Left cardiac atrium (tissue), 4 donors: Measurements from ENCODE around the gene COQ9. TPM values are rescaled to one million over a fixed set of nuclear protein-coding genes. Genes with fewer than 3 reads are reported as not detected.
A peak's percentile ranks its signal among the peaks of the same experiment; 100 is the strongest.
"Not testable (repeated sequence)": the region's sequence is repeated elsewhere in the genome, so short reads cannot be mapped to it uniquely, and the experiment has no call there.

Experiments used
- ATAC-seq, 2 donors: fragments of 200-7000 bp; cut with Tn5 transposase; one replicate each; pipeline ENCODE4 v1.9.1; 2020; ENCODE audit warnings: mild to moderate bottlenecking in 2 of 2, moderate library complexity in 2 of 2
- DNase-seq: peaks from one replicate; pipeline ENCODE4 v3.0.0-alpha.2; 2020
- intact Hi-C, 2 donors: fragments of 100-400 bp; cut with DNase I; formaldehyde crosslinking; loops; one replicate each; pipeline versions ENCODE4 v1.14.1 to v1.15.1; 2022 to 2023
- long read RNA-seq: library from polyadenylated mRNA; unstranded; transcript quantifications from one replicate; pipeline ENCODE4 v2.0.0, GENCODE V29; 2021
- total RNA-seq, 2 donors: library from RNA; stranded (reverse); fragmentation: NEBNext Ultra II Directional; extraction: Animal tissue kit (Norgen Biotek cat#: 25700); gene quantifications; one replicate each; pipeline ENCODE4 v1.2.1, GENCODE V29; 2021
- donor health status: DM: no; HTN: yes; CAD: no.
- donor health status: DM: no; HTN: yes; CAD: no; lungs with severe emphysema.
- donor health status: DM: yes; HTN: yes; CAD: no.
- donor health status: Dilated cardiomyopathy.

Gene COQ9
- total RNA-seq = 100 to 1,000 TPM in 1 of 2 donors, 10 to 100 TPM in 1; 98.9 to 128 TPM
- long read RNA-seq, transcript COQ9-215 (5 exons, 1,027 nt) = minor isoform, 5 of 510 reads
- long read RNA-seq, transcript COQ9-214 (6 exons, 882 nt) = minor isoform, 7 of 510 reads
- long read RNA-seq, transcript COQ9-201 (9 exons, 1,677 nt) = major isoform, 459 of 510 reads
- long read RNA-seq, partial matches to known transcripts = 7 of 510 reads
- long read RNA-seq, other reads (novel, unspliced or antisense) = 28 of 510 reads

- ATAC-seq = peak; percentile 99
- intact Hi-C loops = no loop called here
- DNase-seq = peak; percentile 96
These were observed at the start of gene COQ9, which contains the start of gene CIAPIN1 for GRCh38 chr16:57447186-57447962. COQ9 (plus strand) TSS chr16:57447479; CDS start chr16:57447506, 27 bp downstream. CIAPIN1 (minus strand) TSS chr16:57447385; CDS start chr16:57440928, 6,457 bp downstream.

GRCh38 chr16:57397493-57397892 lies 49.8 kb upstream of the COQ9 start:
- ATAC-seq, intact Hi-C loops, DNase-seq: not testable (repeated sequence)

- DNase-seq (no peak), ATAC-seq (no peak)
- intact Hi-C loops = no loop called here
These were observed 45.2 kb upstream of the COQ9 start for GRCh38 chr16:57401943-57402640.

GRCh38 chr16:57403965-57404817 lies 43.1 kb upstream of the COQ9 start, which contains the start of gene CCL17:
CCL17 (plus strand) TSS chr16:57404767; CDS start chr16:57413933, 9,166 bp downstream.
- DNase-seq (no peak), ATAC-seq (no peak)
- intact Hi-C loops = no loop called here

- intact Hi-C loops = no loop called here
- no peak for DNase-seq
- ATAC-seq = no peak
These were observed 42.2 kb upstream of the COQ9 start for GRCh38 chr16:57405097-57405496.

- intact Hi-C loops = no loop called here
- DNase-seq = no peak
- ATAC-seq = no peak
These were observed 40.4 kb upstream of the COQ9 start for GRCh38 chr16:57406881-57407280.

GRCh38 chr16:57407521-57408353 lies 39.5 kb upstream of the COQ9 start:
- ATAC-seq (no peak), DNase-seq (no peak)
- intact Hi-C loops = no loop called here

GRCh38 chr16:57409065-57409464 lies 38.2 kb upstream of the COQ9 start:
- DNase-seq (no peak), ATAC-seq (peak; percentile 23 to 35)
- intact Hi-C loops = no loop called here

- intact Hi-C loops = loop anchor here in 1 of 2 donors (10.0 kb wide), 1 partner anchor 325 kb away; no protein-coding TSS in a partner anchor
- DNase-seq (no peak), ATAC-seq (no peak)
These were observed 37.2 kb upstream of the COQ9 start for GRCh38 chr16:57409870-57410587.

GRCh38 chr16:57411362-57411976 lies 35.8 kb upstream of the COQ9 start:
- intact Hi-C loops = loop anchor here in 1 of 2 donors (10.0 kb wide), 1 partner anchor 327 kb away; no protein-coding TSS in a partner anchor
- no peak for DNase-seq
- ATAC-seq = no peak

- ATAC-seq (no peak), DNase-seq (no peak)
- intact Hi-C loops = loop anchor here in 1 of 2 donors (10.0 kb wide), 1 partner anchor 328 kb away; no protein-coding TSS in a partner anchor
These were observed 34.7 kb upstream of the COQ9 start for GRCh38 chr16:57412584-57412983.

- no peak for DNase-seq
- ATAC-seq = no peak
- intact Hi-C loops = loop anchor here in 1 of 2 donors (10.0 kb wide), 1 partner anchor 329 kb away; no protein-coding TSS in a partner anchor
These were observed 34.0 kb upstream of the COQ9 start for GRCh38 chr16:57413301-57413730.

GRCh38 chr16:57413733-57414132 lies 33.5 kb upstream of the COQ9 start:
- ATAC-seq = no peak

GRCh38 chr16:57416084-57416483 lies 31.2 kb upstream of the COQ9 start:
- no peak for DNase-seq
- ATAC-seq = peak; percentile 6 to 10
- intact Hi-C loops = loop anchor here in 1 of 2 donors (5.0 to 10.0 kb wide), 2 partner anchors 114 to 331 kb away; no protein-coding TSS in a partner anchor

More at GRCh38 chr16:57413733-57414132, 33.5 kb upstream of the COQ9 start:
- intact Hi-C loops = loop anchor here in 1 of 2 donors (10.0 kb wide), 1 partner anchor 329 kb away; no protein-coding TSS in a partner anchor
- DNase-seq = no peak

- intact Hi-C loops = loop anchor here in 1 of 2 donors (5.0 to 10.0 kb wide), 2 partner anchors 117 to 335 kb away; no protein-coding TSS in a partner anchor
- no peak for DNase-seq
- ATAC-seq = no peak
These were observed 27.8 kb upstream of the COQ9 start for GRCh38 chr16:57419506-57419905.
